Esophagus muscularis mucosa (tissue), 3 donors: ENCODE measurements around the gene NTSR1.

Experiments used
- POLR2A ChIP-seq: fragments of 450-650 bp; IDR thresholded peaks from one replicate; pipeline ENCODE4 v1.6.1; 2017; ENCODE audit warnings: antibody characterized with exemption, moderate library complexity, mild to moderate bottlenecking, low read depth
- POLR2AphosphoS5 ChIP-seq, 2 donors: sonication (generic); formaldehyde crosslinking; IDR thresholded peaks; one replicate each; pipeline ENCODE4 v1.6.1; 2017; ENCODE audit warnings: antibody characterized with exemption in 2 of 2
- TF ChIP-seq, protein P1 (sequence below), 3 experiments: fragments of 200-600 bp in 2 of 3; fragments of 450-650 bp in 1 of 3; sonication (generic) in 2 of 3; IDR thresholded peaks; one replicate each; pipeline ENCODE4 v1.5.1; 2017 to 2019; ENCODE audit warnings: antibody characterized with exemption in 3 of 3, mild to moderate bottlenecking in 2 of 3, moderate library complexity in 1 of 3

GRCh38 chr20:62674370-62674769, 34.3 kb upstream of the NTSR1 start:
- TF ChIP-seq POLR2AphosphoS5 (IDR thresholded peaks at IDR 0.05) = no peak
- TF ChIP-seq, protein P1, sequence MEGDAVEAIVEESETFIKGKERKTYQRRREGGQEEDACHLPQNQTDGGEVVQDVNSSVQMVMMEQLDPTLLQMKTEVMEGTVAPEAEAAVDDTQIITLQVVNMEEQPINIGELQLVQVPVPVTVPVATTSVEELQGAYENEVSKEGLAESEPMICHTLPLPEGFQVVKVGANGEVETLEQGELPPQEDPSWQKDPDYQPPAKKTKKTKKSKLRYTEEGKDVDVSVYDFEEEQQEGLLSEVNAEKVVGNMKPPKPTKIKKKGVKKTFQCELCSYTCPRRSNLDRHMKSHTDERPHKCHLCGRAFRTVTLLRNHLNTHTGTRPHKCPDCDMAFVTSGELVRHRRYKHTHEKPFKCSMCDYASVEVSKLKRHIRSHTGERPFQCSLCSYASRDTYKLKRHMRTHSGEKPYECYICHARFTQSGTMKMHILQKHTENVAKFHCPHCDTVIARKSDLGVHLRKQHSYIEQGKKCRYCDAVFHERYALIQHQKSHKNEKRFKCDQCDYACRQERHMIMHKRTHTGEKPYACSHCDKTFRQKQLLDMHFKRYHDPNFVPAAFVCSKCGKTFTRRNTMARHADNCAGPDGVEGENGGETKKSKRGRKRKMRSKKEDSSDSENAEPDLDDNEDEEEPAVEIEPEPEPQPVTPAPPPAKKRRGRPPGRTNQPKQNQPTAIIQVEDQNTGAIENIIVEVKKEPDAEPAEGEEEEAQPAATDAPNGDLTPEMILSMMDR (IDR thresholded peaks at IDR 0.05) = no peak
- no peak for TF ChIP-seq POLR2A
